ENCODE results near the gene WWOX. TPM values are rescaled to one million over a fixed set of nuclear protein-coding genes. Genes with fewer than 3 reads are reported as not detected.

The WWOX gene
- total and polyA plus RNA-seq, 2 experiments from 2014 or later: 17.0 to 39.8 TPM

DNA sequence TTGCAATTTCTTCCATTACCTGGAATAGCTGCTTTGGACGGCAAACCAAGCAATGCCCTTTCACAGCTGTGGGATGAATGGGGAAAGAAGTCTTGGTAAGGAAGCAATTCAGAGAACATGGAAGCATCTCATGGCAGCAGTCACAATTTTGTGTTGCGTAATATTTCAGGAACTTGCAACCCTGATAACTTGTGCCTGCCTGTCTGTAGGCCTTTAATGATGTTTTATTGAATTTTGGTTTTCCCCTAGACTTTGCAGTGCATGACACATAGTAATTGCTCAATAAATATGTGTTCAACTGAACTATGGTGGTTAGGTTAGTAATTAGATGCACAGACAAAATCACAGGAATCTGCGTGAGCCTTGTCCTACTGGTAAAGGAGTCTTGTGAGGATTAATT is 439.5 kb downstream of the WWOX start:
- 98% methylated on average over 3 of the region's 3 CpGs for WGBS (ENCODE audit: low lambda C conversion rate, missing lambda C conversion rate)
- Histone ChIP-seq H3K9me2 (replicated peaks; ENCODE audit: insufficient read depth) (no peaks in the 10 kb centered on the region), H3K36me3 (replicated peaks; ENCODE audit: insufficient read depth, low read depth) (no peaks in the 10 kb centered on the region), H3K27me3 (no peaks in the 10 kb centered on the region), H3K27ac (no peak overlapping the region), H3K4me2 (no peak overlapping the region), H4K20me1 (ENCODE audit: insufficient read depth, poor library complexity, severe bottlenecking) (no peaks in the 10 kb centered on the region), H3K4me1 (ENCODE audit: insufficient read depth) (no peaks in the 10 kb centered on the region), H3K79me2 (no peaks in the 10 kb centered on the region), H2AFZ (no peak overlapping the region), H3K4me3 (no peak overlapping the region), H3K9me3 (ENCODE audit: low read depth) (no peaks in the 10 kb centered on the region)
- TF ChIP-seq EZH2phosphoT487 (IDR thresholded peaks at IDR 0.05; ENCODE audit: low read depth, severe bottlenecking, unreplicated experiment) (no peak), EZH2 (IDR thresholded peaks at IDR 0.05; ENCODE audit: borderline replicate concordance) (no peak)
- TF ChIP-seq, protein P1, sequence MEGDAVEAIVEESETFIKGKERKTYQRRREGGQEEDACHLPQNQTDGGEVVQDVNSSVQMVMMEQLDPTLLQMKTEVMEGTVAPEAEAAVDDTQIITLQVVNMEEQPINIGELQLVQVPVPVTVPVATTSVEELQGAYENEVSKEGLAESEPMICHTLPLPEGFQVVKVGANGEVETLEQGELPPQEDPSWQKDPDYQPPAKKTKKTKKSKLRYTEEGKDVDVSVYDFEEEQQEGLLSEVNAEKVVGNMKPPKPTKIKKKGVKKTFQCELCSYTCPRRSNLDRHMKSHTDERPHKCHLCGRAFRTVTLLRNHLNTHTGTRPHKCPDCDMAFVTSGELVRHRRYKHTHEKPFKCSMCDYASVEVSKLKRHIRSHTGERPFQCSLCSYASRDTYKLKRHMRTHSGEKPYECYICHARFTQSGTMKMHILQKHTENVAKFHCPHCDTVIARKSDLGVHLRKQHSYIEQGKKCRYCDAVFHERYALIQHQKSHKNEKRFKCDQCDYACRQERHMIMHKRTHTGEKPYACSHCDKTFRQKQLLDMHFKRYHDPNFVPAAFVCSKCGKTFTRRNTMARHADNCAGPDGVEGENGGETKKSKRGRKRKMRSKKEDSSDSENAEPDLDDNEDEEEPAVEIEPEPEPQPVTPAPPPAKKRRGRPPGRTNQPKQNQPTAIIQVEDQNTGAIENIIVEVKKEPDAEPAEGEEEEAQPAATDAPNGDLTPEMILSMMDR (IDR thresholded peaks at IDR 0.05; ENCODE audit: poor library complexity): no peak
- DNase-seq (ENCODE audit: low spot score): no peak

DNA sequence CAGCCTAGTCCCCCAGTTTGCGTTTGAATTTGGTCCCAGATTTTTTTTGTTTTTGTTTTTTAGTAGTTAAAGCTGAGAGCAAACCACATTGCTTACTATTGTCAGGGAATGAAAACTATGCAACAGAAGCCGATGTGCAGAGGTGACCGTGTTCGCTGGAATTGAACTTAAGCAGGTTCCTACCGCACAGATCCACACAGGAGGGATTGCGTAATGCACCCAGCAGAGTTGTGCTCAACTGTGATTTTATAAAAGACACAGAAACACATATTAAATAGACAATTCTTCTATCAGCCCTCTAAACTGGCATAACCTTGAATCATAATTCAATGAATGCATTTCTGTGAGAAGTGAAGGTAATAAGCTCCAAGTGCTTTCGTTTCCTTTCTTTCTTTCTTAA is 443.0 kb downstream of the WWOX start:
- H3K4me2 ChIP-seq: no peak overlapping the region
- DNase-seq (ENCODE audit: low spot score): no peak
- no peaks in the 10 kb centered on the region for H3K9me2 ChIP-seq (replicated peaks; ENCODE audit: insufficient read depth)
- no peaks in the 10 kb centered on the region for H3K36me3 ChIP-seq (replicated peaks; ENCODE audit: insufficient read depth, low read depth)
- H4K20me1 ChIP-seq (ENCODE audit: insufficient read depth, poor library complexity, severe bottlenecking): no peaks in the 10 kb centered on the region
- no peaks in the 10 kb centered on the region for H3K27me3 ChIP-seq
- no peak overlapping the region for H2AFZ ChIP-seq
- H3K79me2 ChIP-seq: no peaks in the 10 kb centered on the region
- no peaks in the 10 kb centered on the region for H3K4me1 ChIP-seq (ENCODE audit: insufficient read depth)
- H3K9me3 ChIP-seq (ENCODE audit: low read depth): no peaks in the 10 kb centered on the region
- no peak overlapping the region for H3K4me3 ChIP-seq
- 79% methylated on average over 7 of the region's 7 CpGs for WGBS (ENCODE audit: low lambda C conversion rate, missing lambda C conversion rate)
- no peak overlapping the region for H3K27ac ChIP-seq
- no peak for TF ChIP-seq EZH2phosphoT487 (IDR thresholded peaks at IDR 0.05; ENCODE audit: low read depth, severe bottlenecking, unreplicated experiment)
- TF ChIP-seq, protein P1 (IDR thresholded peaks at IDR 0.05; ENCODE audit: poor library complexity): no peak
- no peak for TF ChIP-seq EZH2 (IDR thresholded peaks at IDR 0.05; ENCODE audit: borderline replicate concordance)

DNA sequence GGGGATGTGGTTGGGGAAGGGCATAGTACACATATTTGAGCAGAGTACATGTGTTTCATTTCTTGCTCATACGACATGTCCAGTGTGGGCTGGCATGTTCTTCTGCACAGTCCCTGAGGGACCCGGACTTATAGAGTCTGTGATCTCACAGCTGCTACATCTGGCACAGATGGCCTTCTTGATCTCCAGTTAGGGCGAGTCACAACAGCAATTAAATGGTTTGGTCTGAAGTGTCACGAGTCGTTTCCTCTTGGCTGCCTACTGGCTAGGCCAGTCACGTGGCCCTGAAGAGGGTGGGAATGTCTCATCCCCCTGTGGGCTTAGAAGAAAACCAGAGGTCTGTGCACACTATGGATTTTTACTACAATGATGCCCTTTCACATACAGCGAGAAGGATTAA is 443.6 kb downstream of the WWOX start:
- Histone ChIP-seq H3K4me2 (no peak overlapping the region), H3K79me2 (no peaks in the 10 kb centered on the region), H3K9me2 (replicated peaks; ENCODE audit: insufficient read depth) (no peaks in the 10 kb centered on the region), H3K36me3 (replicated peaks; ENCODE audit: insufficient read depth, low read depth) (no peaks in the 10 kb centered on the region), H3K27me3 (no peaks in the 10 kb centered on the region), H3K27ac (no peak overlapping the region), H3K4me3 (no peak overlapping the region), H2AFZ (no peak overlapping the region), H4K20me1 (ENCODE audit: insufficient read depth, poor library complexity, severe bottlenecking) (no peaks in the 10 kb centered on the region), H3K9me3 (ENCODE audit: low read depth) (no peaks in the 10 kb centered on the region), H3K4me1 (ENCODE audit: insufficient read depth) (no peaks in the 10 kb centered on the region)
- WGBS (ENCODE audit: low lambda C conversion rate, missing lambda C conversion rate): 76% methylated on average over 7 of the region's 7 CpGs
- TF ChIP-seq EZH2phosphoT487 (IDR thresholded peaks at IDR 0.05; ENCODE audit: low read depth, severe bottlenecking, unreplicated experiment) (no peak), EZH2 (IDR thresholded peaks at IDR 0.05; ENCODE audit: borderline replicate concordance) (no peak)
- TF ChIP-seq, protein P1 (IDR thresholded peaks at IDR 0.05; ENCODE audit: poor library complexity): no peak
- DNase-seq (ENCODE audit: low spot score): no peak

DNA sequence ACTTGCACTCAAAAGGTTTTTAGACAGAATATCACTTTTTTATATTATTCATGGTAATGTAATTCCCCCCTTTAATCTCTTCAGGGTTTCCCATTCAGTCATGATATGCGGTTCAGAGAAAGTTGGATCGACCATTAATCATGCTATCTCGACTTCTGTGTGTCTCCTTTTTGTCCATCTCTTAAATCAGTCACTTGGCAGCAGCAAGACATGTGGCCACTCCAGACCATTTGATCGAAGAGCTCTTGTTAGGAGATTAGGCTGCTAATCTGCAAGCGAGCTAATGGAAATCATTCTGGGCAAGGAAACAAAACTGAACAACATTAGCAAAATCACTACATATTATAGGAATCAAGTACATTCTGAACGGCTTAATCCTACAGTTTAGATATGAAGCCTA is 449.9 kb downstream of the WWOX start:
- Histone ChIP-seq H3K27me3 (no peaks in the 10 kb centered on the region), H3K4me3 (no peak overlapping the region), H3K4me2 (no peak overlapping the region), H3K36me3 (replicated peaks; ENCODE audit: insufficient read depth, low read depth) (no peaks in the 10 kb centered on the region), H3K79me2 (no peaks in the 10 kb centered on the region), H3K27ac (no peak overlapping the region), H2AFZ (no peak overlapping the region), H3K9me3 (ENCODE audit: low read depth) (no peaks in the 10 kb centered on the region), H3K9me2 (replicated peaks; ENCODE audit: insufficient read depth) (no peaks in the 10 kb centered on the region), H4K20me1 (ENCODE audit: insufficient read depth, poor library complexity, severe bottlenecking) (no peaks in the 10 kb centered on the region), H3K4me1 (ENCODE audit: insufficient read depth) (no peaks in the 10 kb centered on the region)
- TF ChIP-seq EZH2 (IDR thresholded peaks at IDR 0.05; ENCODE audit: borderline replicate concordance) (no peak), EZH2phosphoT487 (IDR thresholded peaks at IDR 0.05; ENCODE audit: low read depth, severe bottlenecking, unreplicated experiment) (no peak)
- TF ChIP-seq, protein P1 (IDR thresholded peaks at IDR 0.05; ENCODE audit: poor library complexity): no peak
- DNase-seq (ENCODE audit: low spot score): no peak
- WGBS (ENCODE audit: low lambda C conversion rate, missing lambda C conversion rate): 79% methylated on average over 6 of the region's 6 CpGs

Data from hepatocyte (in vitro differentiated cells).